CD1c-positive myeloid dendritic cell (primary cell): Measurements from ENCODE around the gene UBE2E2.

ENCODE experiments used
- DNase-seq: peaks from one replicate; pipeline ENCODE4 v3.0.0-alpha.2; 2016; ENCODE audit errors: extremely low spot score

Gene UBE2E2

GRCh38 chr3:23240171-23240785 lies 37.2 kb downstream of the UBE2E2 start:
- DNase-seq, result no peak

DNA sequence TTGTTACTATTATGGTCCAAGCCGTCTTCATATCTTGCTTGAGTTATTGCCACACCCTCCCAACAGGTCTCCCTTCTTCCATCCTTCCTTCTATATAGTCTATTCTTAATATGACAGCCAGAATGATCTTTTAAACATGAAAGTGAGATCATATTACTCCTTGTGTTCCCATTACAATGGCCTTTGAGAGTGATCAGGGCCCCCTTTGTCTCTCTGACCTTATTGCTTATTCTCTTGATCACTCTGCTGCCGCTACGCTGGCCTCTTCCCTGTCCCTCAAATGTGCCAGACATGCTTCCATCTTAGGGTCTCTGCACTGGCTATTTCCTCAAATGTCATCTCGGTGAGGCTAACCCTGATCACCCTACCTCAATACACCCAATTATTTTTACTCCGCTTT lies 38.1 kb downstream of the UBE2E2 start:
- no peak for DNase-seq

DNA sequence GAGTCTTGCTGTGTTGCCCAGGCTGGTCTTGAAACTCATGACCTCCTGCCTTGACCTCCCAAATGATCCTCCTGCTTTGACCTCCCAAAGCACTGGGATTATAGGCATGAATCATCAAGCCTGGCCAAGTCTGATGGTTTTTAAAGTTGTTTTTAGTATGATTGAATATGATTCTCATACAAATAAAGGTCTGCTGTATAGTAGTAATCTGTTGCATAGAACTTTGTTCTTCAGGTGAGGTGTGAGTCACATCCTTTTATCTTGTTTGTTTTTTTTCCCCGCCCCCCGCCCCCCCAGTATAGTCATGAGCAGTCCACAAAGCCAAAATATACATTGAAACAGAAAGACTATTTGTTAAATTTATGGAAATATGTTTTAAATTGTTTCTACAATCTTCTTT lies 39.0 kb downstream of the UBE2E2 start:
- no peak for DNase-seq

- no peak for DNase-seq
Observed at GRCh38 chr3:23244324-23245041, 41.4 kb downstream of the UBE2E2 start.

DNA sequence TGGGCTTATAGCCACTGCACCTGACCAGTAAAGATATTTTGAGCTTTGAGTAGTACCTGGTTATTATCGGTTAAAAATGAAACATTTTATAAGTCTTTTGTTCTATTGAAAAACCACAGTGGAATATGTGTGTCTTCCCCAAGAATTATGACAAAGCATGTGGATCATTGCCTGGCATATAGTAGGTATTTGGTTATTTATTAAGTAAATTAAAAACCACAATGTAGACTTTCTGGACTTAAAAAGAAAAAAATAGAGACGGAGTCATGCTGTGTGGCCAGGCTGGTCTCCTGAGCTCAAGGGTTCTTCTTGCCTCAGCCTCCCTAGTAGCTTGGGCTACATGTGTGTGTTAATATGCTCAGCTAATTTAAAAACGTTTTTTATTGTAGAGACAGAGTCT lies 43.5 kb downstream of the UBE2E2 start:
- no peak for DNase-seq

- DNase-seq, result no peak
Observed at GRCh38 chr3:23248594-23249131, 45.5 kb downstream of the UBE2E2 start.

- no peak for DNase-seq
Observed at GRCh38 chr3:23249961-23250360, 46.8 kb downstream of the UBE2E2 start.

DNA sequence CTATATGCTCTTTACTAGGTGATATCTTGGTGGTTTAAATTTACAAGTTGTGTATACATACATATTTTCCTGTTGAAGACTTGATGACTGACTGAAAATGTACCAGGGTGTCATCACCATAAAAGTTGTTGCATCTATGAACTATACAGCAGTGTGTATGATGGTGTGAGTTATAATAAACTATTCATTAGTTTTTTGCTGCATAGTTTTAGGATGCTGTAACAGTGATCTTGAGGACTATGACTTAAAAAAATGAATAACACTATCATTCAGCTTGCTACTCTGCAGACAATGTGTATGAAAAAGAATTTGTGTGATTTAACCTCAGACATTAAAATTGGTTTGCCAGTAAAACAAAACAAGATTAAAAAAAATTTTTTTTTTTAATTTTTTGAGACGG lies 49.0 kb downstream of the UBE2E2 start:
- no peak for DNase-seq

GRCh38 chr3:23253214-23253613 lies 50.1 kb downstream of the UBE2E2 start:
- DNase-seq, result no peak

- no peak for DNase-seq
Observed at GRCh38 chr3:23254282-23254681, 51.2 kb downstream of the UBE2E2 start.

- peak; percentile 35 for DNase-seq
Observed at GRCh38 chr3:23254835-23255234, 51.7 kb downstream of the UBE2E2 start.

GRCh38 chr3:23256741-23257435 lies 53.8 kb downstream of the UBE2E2 start:
- no peak for DNase-seq

GRCh38 chr3:23258110-23258509 lies 55.0 kb downstream of the UBE2E2 start:
- DNase-seq, result no peak

DNA sequence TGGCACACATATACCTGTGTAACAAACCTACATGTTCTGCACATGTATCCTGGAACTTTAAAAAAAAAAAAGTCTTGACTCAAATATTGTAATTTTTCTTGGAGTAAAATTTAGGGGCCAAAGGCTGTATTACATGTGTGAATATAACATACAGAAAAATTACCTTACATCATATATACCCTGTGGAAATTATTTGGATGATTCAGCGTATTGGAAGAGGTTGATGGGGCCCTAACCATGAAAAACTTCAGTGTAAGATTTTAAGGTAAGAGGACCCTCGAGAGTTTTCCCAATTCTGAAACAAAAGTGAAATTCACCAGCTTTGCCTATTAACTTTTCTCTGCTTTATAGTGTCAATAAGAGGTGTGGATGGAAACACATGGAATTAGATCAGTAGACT lies 56.4 kb downstream of the UBE2E2 start:
- no peak for DNase-seq

- DNase-seq, result no peak
Observed at GRCh38 chr3:23262766-23263165, 59.6 kb downstream of the UBE2E2 start.

- no peak for DNase-seq
Observed at GRCh38 chr3:23263796-23264195, 60.7 kb downstream of the UBE2E2 start.

- DNase-seq, result no peak
Observed at GRCh38 chr3:23264413-23264812, 61.3 kb downstream of the UBE2E2 start.

DNA sequence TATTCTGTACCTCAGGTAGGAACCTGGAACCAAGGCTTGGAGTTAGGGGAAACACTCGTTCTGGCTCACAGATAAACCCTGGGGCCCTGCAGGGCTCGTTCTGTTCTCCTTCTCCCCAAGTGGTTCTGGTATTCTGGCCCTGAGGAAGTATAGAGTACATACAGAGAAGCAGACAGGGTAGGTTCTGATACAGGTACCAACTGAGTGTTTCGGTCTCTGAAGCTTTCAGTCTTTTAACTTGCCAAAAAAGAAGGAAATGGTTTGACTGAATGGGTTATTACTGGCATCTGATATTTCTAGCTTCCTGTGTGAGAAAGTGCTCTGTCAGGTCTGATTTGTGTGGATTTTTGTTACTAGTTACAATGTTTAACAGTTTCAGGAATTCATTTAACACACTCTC lies 67.3 kb downstream of the UBE2E2 start:
- no peak for DNase-seq

- DNase-seq, result no peak
Observed at GRCh38 chr3:23271876-23272741, 69.0 kb downstream of the UBE2E2 start.

DNA sequence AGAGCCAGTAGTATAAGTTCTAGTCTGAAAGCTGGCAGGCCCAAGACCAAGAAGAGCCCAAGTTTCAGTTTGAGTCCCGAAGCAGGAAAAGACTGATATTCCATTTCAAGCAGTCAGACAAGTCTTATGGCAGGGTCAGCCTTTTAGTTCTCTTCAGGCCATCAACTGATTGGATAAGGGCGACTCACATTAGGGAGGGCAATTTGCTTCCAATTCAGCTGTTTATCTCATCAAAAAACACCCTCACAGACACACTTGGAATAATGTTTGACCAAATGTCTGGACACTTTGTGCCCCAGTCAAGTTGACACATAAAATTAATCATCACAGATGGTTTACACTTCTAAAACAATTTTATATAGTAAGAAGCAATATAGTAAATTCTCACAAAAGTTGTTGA lies 69.7 kb downstream of the UBE2E2 start:
- no peak for DNase-seq

- no peak for DNase-seq
Observed at GRCh38 chr3:23275061-23275460, 71.9 kb downstream of the UBE2E2 start.

- DNase-seq, result no peak
Observed at GRCh38 chr3:23275814-23276213, 72.7 kb downstream of the UBE2E2 start.
